Measurements from ENCODE around the gene TTC34. TPM values are rescaled to one million over a fixed set of nuclear protein-coding genes. Genes with fewer than 3 reads are reported as not detected.

TTC34 gene
- total and polyA plus RNA-seq, 2 of the 4 experiments (the other 2 are of a cell fraction): under 0.01 to 0.09 TPM

GRCh38 chr1:2607641-2608091 is 193.8 kb downstream of the TTC34 start:
- in situ Hi-C loops (cut with MboI; ENCODE audit: low sequenced_read_pairs): no loop called here
- H4K8ac ChIP-seq (ENCODE audit: low read depth in 2 of 2, low read length in 2 of 2): no peak overlapping the region
- no peak overlapping the region for H3K56ac ChIP-seq (ENCODE audit: extremely low read depth, insufficient read depth, low read length)
- no peak overlapping the region for H3K18ac ChIP-seq (ENCODE audit: low read depth, low read length)
- no peak overlapping the region for H3K4me2 ChIP-seq (ENCODE audit: low read depth, low read length)
- TF ChIP-seq POLR2A (IDR thresholded peaks at IDR 0.05; ENCODE audit: low read depth, low read length): no peak
- no peak for TF ChIP-seq NFE2L2 (IDR thresholded peaks at IDR 0.05; ENCODE audit: low read depth, low read length)
- no peak for TF ChIP-seq SMC3 (IDR thresholded peaks at IDR 0.05; ENCODE audit: low read depth, low read length)
- no peak for TF ChIP-seq RCOR1 (IDR thresholded peaks at IDR 0.05; ENCODE audit: insufficient replicate concordance, low read length)
- TF ChIP-seq ELK1 (IDR thresholded peaks at IDR 0.05; ENCODE audit: borderline replicate concordance, low read depth, low read length): no peak
- H3K36me3 ChIP-seq (ENCODE audit: control insufficient read depth, insufficient read depth, low read length): no peaks in the 10 kb centered on the region
- no peak overlapping the region for H2BK120ac ChIP-seq (ENCODE audit: low read depth, low read length)
- H3K14ac ChIP-seq (replicated peaks; ENCODE audit: low read depth, low read length): no peak overlapping the region
- ChIA-PET CTCF (no interaction called here), POLR2A (ENCODE audit: unreplicated experiment) (no interaction called here)
- no peaks in the 10 kb centered on the region for H3K9me1 ChIP-seq (ENCODE audit: insufficient read depth, low read length)
- H4K5ac ChIP-seq (ENCODE audit: low read depth, low read length): no peak overlapping the region
- no peaks in the 10 kb centered on the region for H3K9me3 ChIP-seq (ENCODE audit: control insufficient read depth, insufficient read depth, low read length)
- whole genome bisulfite sequencing, 2 experiments (ENCODE audit: extremely low coverage in 2 of 2, insufficient read length in 1 of 2): 12% methylated on average over 9 of the region's 13 CpGs; no CpG with 5 or more reads in 1 of the 2 experiments
- no peak overlapping the region for H4K91ac ChIP-seq (ENCODE audit: insufficient read depth, low read depth, low read length)
- no peak overlapping the region for H3K9ac ChIP-seq (ENCODE audit: low read depth, low read length)
- H2BK15ac ChIP-seq (ENCODE audit: low read depth, low read length): no peak overlapping the region
- no peak overlapping the region for H3K23ac ChIP-seq (ENCODE audit: low read depth, low read length)
- no TSS peak for BruUV-seq (replicated peaks)
- H3K4me3 ChIP-seq (ENCODE audit: insufficient read depth, low read depth, low read length): no peak overlapping the region
- intact Hi-C loops (cut with micrococcal nuclease): no loop called here
- H3K27me3 ChIP-seq (ENCODE audit: control insufficient read depth, insufficient read depth, low read length): no peaks in the 10 kb centered on the region; the same call in 1 of the 2 replicates
- H3K79me1 ChIP-seq (ENCODE audit: low read depth in 1 of 2, low read length in 2 of 2): no peaks in the 10 kb centered on the region
- no peaks in the 10 kb centered on the region for H4K20me1 ChIP-seq (ENCODE audit: insufficient read depth, low read length)
- H3K4me1 ChIP-seq (ENCODE audit: control insufficient read depth, insufficient read depth, low read length): no peaks in the 10 kb centered on the region
- no peak overlapping the region for H3K4ac ChIP-seq (ENCODE audit: low read depth, low read length)
- H2AK5ac ChIP-seq (ENCODE audit: low read depth, low read length): no peak overlapping the region
- peak overlapping the region; percentile 5 for H2AK9ac ChIP-seq (replicated peaks; ENCODE audit: low read depth, low read length, poor library complexity)
- H3K27ac ChIP-seq (ENCODE audit: insufficient read depth, low read length): no peak overlapping the region
- dilution Hi-C loops (cut with HindIII; ENCODE audit: low sequenced_read_pairs, unreplicated experiment): no loop called here
- no peak overlapping the region for H2BK20ac ChIP-seq (ENCODE audit: low read depth, low read length)
- DNase-seq (no peak), ATAC-seq (ENCODE audit: low read depth) (no peak)
- H2AFZ ChIP-seq (replicated peaks; ENCODE audit: low read length, poor library complexity): no peak overlapping the region
- H2BK5ac ChIP-seq (ENCODE audit: low read depth, low read length, poor library complexity, severe bottlenecking): no peak overlapping the region
